Measurements from ENCODE around the gene RC3H2.
"Not testable (repeated sequence)": the region's sequence is repeated elsewhere in the genome, so short reads cannot be mapped to it uniquely, and the experiment has no call there.

Gene RC3H2

GRCh38 chr9:122922713-122923112 lies 17.6 kb upstream of the RC3H2 start:
- no peak for DNase-seq (ENCODE audit: low read depth)
- TF ChIP-seq CTCF (IDR thresholded peaks at IDR 0.05; ENCODE audit: control insufficient read depth, extremely low read depth, insufficient read depth): no peak
- H3K4me3 ChIP-seq (ENCODE audit: low read depth, low read length): no peak overlapping the region

GRCh38 chr9:122918310-122918709 lies 13.2 kb upstream of the RC3H2 start:
- no peak for DNase-seq (ENCODE audit: low read depth)
- no peak for TF ChIP-seq CTCF (IDR thresholded peaks at IDR 0.05; ENCODE audit: control insufficient read depth, extremely low read depth, insufficient read depth)

GRCh38 chr9:122912964-122913673 lies 8.0 kb upstream of the RC3H2 start, which contains the start of gene ZBTB6:
Gene ZBTB6 (minus strand): TSS chr9:122913323. CDS start chr9:122912072, 1,251 bp downstream.
- peak; percentile 5; the same call in 1 of the 2 replicates for TF ChIP-seq CTCF (IDR thresholded peaks at IDR 0.05; ENCODE audit: control insufficient read depth, extremely low read depth, insufficient read depth)
- peak within 1 kb of the TSS; percentile 92 for H3K4me3 ChIP-seq (ENCODE audit: low read depth, low read length)
- peak; percentile 75 for DNase-seq (ENCODE audit: low read depth)

More at GRCh38 chr9:122918310-122918709, 13.2 kb upstream of the RC3H2 start:
- no peak overlapping the region for H3K4me3 ChIP-seq (ENCODE audit: low read depth, low read length)

- DNase-seq (ENCODE audit: low read depth): no peak
- TF ChIP-seq CTCF (IDR thresholded peaks at IDR 0.05; ENCODE audit: control insufficient read depth, extremely low read depth, insufficient read depth): no peak
- H3K4me3 ChIP-seq (ENCODE audit: low read depth, low read length): peak overlapping the region; percentile 92
These were observed 7.5 kb upstream of the RC3H2 start for GRCh38 chr9:122912671-122912963.

- not testable (repeated sequence) for DNase-seq (ENCODE audit: low read depth); H3K4me3 ChIP-seq (ENCODE audit: low read depth, low read length)
These were observed 963 bp upstream of the RC3H2 start for GRCh38 chr9:122906122-122906521.

GRCh38 chr9:122904466-122904822 lies 715 bp downstream of the RC3H2 start:
- no peak for TF ChIP-seq CTCF (IDR thresholded peaks at IDR 0.05; ENCODE audit: control insufficient read depth, extremely low read depth, insufficient read depth)
- no peak for DNase-seq (ENCODE audit: low read depth)
- peak overlapping the region; percentile 93 for H3K4me3 ChIP-seq (ENCODE audit: low read depth, low read length)

- no peak for TF ChIP-seq CTCF (IDR thresholded peaks at IDR 0.05; ENCODE audit: control insufficient read depth, extremely low read depth, insufficient read depth)
- no peak overlapping the region for H3K4me3 ChIP-seq (ENCODE audit: low read depth, low read length)
- DNase-seq (ENCODE audit: low read depth): no peak
These were observed 4.4 kb downstream of the RC3H2 start for GRCh38 chr9:122900791-122901190.

All from LNCaP clone FGC (cell line).